ENCODE measurements around the gene SEPTIN6. TPM values are rescaled to one million over a fixed set of nuclear protein-coding genes. Genes with fewer than 3 reads are reported as not detected.
A peak's percentile ranks its signal among the peaks of the same experiment; 100 is the strongest.
"Not testable (repeated sequence)": the region's sequence is repeated elsewhere in the genome, so short reads cannot be mapped to it uniquely, and the experiment has no call there.

The SEPTIN6 gene
- total RNA-seq, 4 donors from 2014 or later, result 19.3 to 97.9 (median 40.6) TPM

GRCh38 chrX:119672426-119672825, 20.5 kb downstream of the SEPTIN6 start:
- Histone ChIP-seq H3K27me3 (no peaks in the 10 kb centered on the region), H3K27ac (no peak overlapping the region), H3K4me3 (no peak overlapping the region), H3K36me3 (no peaks in the 10 kb centered on the region), H3K9me3 (no peaks in the 10 kb centered on the region), H3K4me1 (peaks cover 0 to 61% (median 9%) of the 10 kb centered on the region in 3 donors)
- ATAC-seq, result no peak
- TF ChIP-seq POLR2A (IDR thresholded peaks at IDR 0.05) (no peak), EP300 (IDR thresholded peaks at IDR 0.05) (no peak), POLR2AphosphoS5 (IDR thresholded peaks at IDR 0.05) (no peak), CTCF (IDR thresholded peaks at IDR 0.05) (no peak)
- WGBS, 2 donors (ENCODE audit: low coverage in 1 of 2), result 83% methylated on average over 1 to 2 of the region's 2 CpGs

- ATAC-seq, result peak; percentile 62
- no peaks in the 10 kb centered on the region for H3K9me3 ChIP-seq
- H3K4me1 ChIP-seq, result peaks cover 0 to 41% (median 13%) of the 10 kb centered on the region in 3 donors
- TF ChIP-seq POLR2AphosphoS5 (IDR thresholded peaks at IDR 0.05) (no peak), EP300 (IDR thresholded peaks at IDR 0.05) (no peak), POLR2A (IDR thresholded peaks at IDR 0.05) (no peak), CTCF (IDR thresholded peaks at IDR 0.05) (no peak)
- 15% methylated on average over 4 of the region's 6 CpGs; no CpG with 5 or more reads in 1 of the 2 donors for WGBS, 2 donors (ENCODE audit: low coverage in 1 of 2)
- H3K4me3 ChIP-seq, result no peak overlapping the region
- H3K27me3 ChIP-seq, result no peaks in the 10 kb centered on the region
- H3K36me3 ChIP-seq, result no peaks in the 10 kb centered on the region
- peak overlapping the region; percentile 69 to 83 (median 76) for H3K27ac ChIP-seq
These were observed 23.4 kb downstream of the SEPTIN6 start for GRCh38 chrX:119669424-119670037.

GRCh38 chrX:119667111-119667878, 25.7 kb downstream of the SEPTIN6 start:
- TF ChIP-seq CTCF (IDR thresholded peaks at IDR 0.05), result no peak
- no peak for TF ChIP-seq EP300 (IDR thresholded peaks at IDR 0.05)
- TF ChIP-seq POLR2A (IDR thresholded peaks at IDR 0.05), result no peak
- TF ChIP-seq POLR2AphosphoS5 (IDR thresholded peaks at IDR 0.05), result no peak
- Histone ChIP-seq H3K4me3 (no peak overlapping the region), H3K9me3 (no peaks in the 10 kb centered on the region), H3K27me3 (no peaks in the 10 kb centered on the region), H3K27ac (peak overlapping the region in 3 of 4 donors; percentile 10 to 76 (median 75)), H3K36me3 (peaks cover 0 to 11% of the 10 kb centered on the region in 2 donors), H3K4me1 (peaks cover 0 to 38% (median 13%) of the 10 kb centered on the region in 3 donors)
- ATAC-seq, result peak; percentile 26
- 16 to 60% methylated on average over 1 to 5 of the region's 16 CpGs for WGBS, 2 donors (ENCODE audit: low coverage in 1 of 2)

GRCh38 chrX:119664877-119665276, 28.1 kb downstream of the SEPTIN6 start:
- peaks cover 0 to 29% (median 13%) of the 10 kb centered on the region in 3 donors for H3K4me1 ChIP-seq
- not testable (repeated sequence) for H3K4me3 ChIP-seq, H3K27me3 ChIP-seq, H3K27ac ChIP-seq, ATAC-seq, H3K9me3 ChIP-seq
- peaks cover 0 to 20% of the 10 kb centered on the region in 2 donors for H3K36me3 ChIP-seq
- 63 to 73% methylated on average over 4 of the region's 9 CpGs for WGBS, 2 donors (ENCODE audit: low coverage in 1 of 2)

- Histone ChIP-seq H3K9me3 (no peaks in the 10 kb centered on the region), H3K4me1 (no peaks in the 10 kb centered on the region), H3K4me3 (no peak overlapping the region), H3K27me3 (no peaks in the 10 kb centered on the region), H3K36me3 (peaks cover 0 to 20% of the 10 kb centered on the region in 2 donors), H3K27ac (no peak overlapping the region)
- no peak for TF ChIP-seq POLR2AphosphoS5 (IDR thresholded peaks at IDR 0.05)
- TF ChIP-seq EP300 (IDR thresholded peaks at IDR 0.05), result no peak
- no peak for TF ChIP-seq CTCF (IDR thresholded peaks at IDR 0.05)
- no peak for TF ChIP-seq POLR2A (IDR thresholded peaks at IDR 0.05)
- 97% methylated on average over 4 of the region's 4 CpGs; no CpG with 5 or more reads in 1 of the 2 donors for WGBS, 2 donors (ENCODE audit: low coverage in 1 of 2)
- ATAC-seq, result no peak
These were observed 31.5 kb downstream of the SEPTIN6 start for GRCh38 chrX:119661486-119661885.
